Kidney (tissue), 14 donors: ENCODE data around the gene TRPM2. TPM values are rescaled to one million over a fixed set of nuclear protein-coding genes. Genes with fewer than 3 reads are reported as not detected.
A peak's percentile ranks its signal among the peaks of the same experiment; 100 is the strongest.

ENCODE experiments used
- DNase-seq, 5 donors: peaks; one replicate each; pipeline ENCODE4 v3.0.0-alpha.2; 2013 to 2020
- FAIRE-seq: peaks from 2 replicates; lab custom pipeline; 2012; peaks lifted over from hg19 to GRCh38; lab: Jason Lieb, UNC
- H3K27ac ChIP-seq, 2 donors: one replicate each; pipeline ENCODE4 v1.7.0; 2013; ENCODE audit warnings: low read depth in 2 of 2, low read length in 2 of 2, inconsistent platforms in 1 of 2
- H3K27me3 ChIP-seq: one replicate; pipeline ENCODE4 v1.7.1; 2013; ENCODE audit warnings: low read length, inconsistent platforms; ENCODE audit not compliant: control insufficient read depth, insufficient read depth
- H3K36me3 ChIP-seq, 3 donors: one replicate each; pipeline versions ENCODE4 v1.7.0 to v1.7.1; 2013; ENCODE audit warnings: low read length in 3 of 3, control low read depth in 1 of 3, inconsistent platforms in 1 of 3; ENCODE audit not compliant: insufficient read depth in 3 of 3, control insufficient read depth in 2 of 3
- H3K4me1 ChIP-seq, 3 donors: one replicate each; pipeline versions ENCODE4 v1.7.0 to v1.7.1; 2013; ENCODE audit warnings: low read length in 3 of 3, inconsistent platforms in 1 of 3, low read depth in 1 of 3; ENCODE audit not compliant: control insufficient read depth in 2 of 3, insufficient read depth in 2 of 3
- H3K4me3 ChIP-seq, 3 donors: one replicate each; pipeline versions ENCODE4 v1.7.0 to v1.8.1; 2013; ENCODE audit warnings: low read length in 3 of 3, control low read depth in 1 of 3, inconsistent platforms in 1 of 3
- H3K9ac ChIP-seq, 3 donors: one replicate each; pipeline versions ENCODE4 v1.7.0 to v1.7.1; 2013; ENCODE audit warnings: low read length in 3 of 3, control low read depth in 1 of 3, inconsistent platforms in 1 of 3
- H3K9me3 ChIP-seq, 3 donors: one replicate each; pipeline versions ENCODE4 v1.7.0 to v1.7.1; 2013; ENCODE audit warnings: low read length in 3 of 3, control low read depth in 1 of 3, inconsistent platforms in 1 of 3; ENCODE audit not compliant: control insufficient read depth in 2 of 3, insufficient read depth in 1 of 3
- CTCF ChIP-seq: IDR thresholded peaks from 3 replicates; pipeline ENCODE4 v1.5.1; 2012; ENCODE audit warnings: mild to moderate bottlenecking, moderate library complexity, borderline replicate concordance; ENCODE audit not compliant: insufficient read depth; ENCODE audit errors: extremely low read depth
- intact Hi-C: fragments of 100-400 bp; cut with DNase I; formaldehyde crosslinking; loops from one replicate; pipeline ENCODE4 v1.11.1; 2022
- polyA plus RNA-seq: library from polyadenylated mRNA; stranded (reverse); fragments of 350-450 nt; fragmentation: Illumina TruSeq; extraction: RNeasy Lipid Tissue Mini Kit (QIAGEN cat#74804); gene quantifications from one replicate; pipeline ENCODE4 v1.2.3, GENCODE V29; 2014; ENCODE audit warnings: low read depth, low replicate concordance; ENCODE audit not compliant: insufficient read depth
- total RNA-seq: library from RNA; stranded (reverse); fragmentation: NEBNext Ultra II Directional; extraction: Animal tissue kit (Norgen Biotek cat#: 25700); gene quantifications from one replicate; pipeline ENCODE4 v1.2.1, GENCODE V29; 2021
- donor health status: control.
- donor health status: control.
- donor health status: control.
- donor health status: control.
- donor health status: control.
- donor health status: DM: yes; HTN: yes; CAD: no.
- donor health status: Normal renal cell carcinoma (clear cell type).

Gene TRPM2
- total and polyA plus RNA-seq, 2 donors from 2014 or later, result 2.0 to 11.5 TPM

GRCh38 chr21:44443891-44444285, 90.5 kb downstream of the TRPM2 start:
- Histone ChIP-seq H3K4me3 (no peak overlapping the region), H3K27me3 (no peaks in the 10 kb centered on the region), H3K27ac (no peak overlapping the region), H3K4me1 (no peaks in the 10 kb centered on the region), H3K9ac (no peak overlapping the region), H3K36me3 (no peaks in the 10 kb centered on the region), H3K9me3 (no peaks in the 10 kb centered on the region)
- TF ChIP-seq CTCF, result no peak
- intact Hi-C loops, result no loop called here
- peak in 1 of 5 donors; percentile 67 for DNase-seq
- no peak for FAIRE-seq

- no peaks in the 10 kb centered on the region for H3K27me3 ChIP-seq
- H3K4me3 ChIP-seq, result no peak overlapping the region
- no peak overlapping the region for H3K9ac ChIP-seq
- TF ChIP-seq CTCF, result no peak
- no peaks in the 10 kb centered on the region for H3K36me3 ChIP-seq
- no peak for FAIRE-seq
- peak in 2 of 5 donors; percentile 34 to 43 for DNase-seq
- intact Hi-C loops, result no loop called here
- no peaks in the 10 kb centered on the region for H3K9me3 ChIP-seq
- no peak overlapping the region for H3K27ac ChIP-seq
- H3K4me1 ChIP-seq, result no peaks in the 10 kb centered on the region
Measured at GRCh38 chr21:44444286-44444931, 91.0 kb downstream of the TRPM2 start.

GRCh38 chr21:44445145-44445812, 91.9 kb downstream of the TRPM2 start:
- Histone ChIP-seq H3K36me3 (no peaks in the 10 kb centered on the region), H3K9ac (no peak overlapping the region), H3K9me3 (no peaks in the 10 kb centered on the region), H3K4me3 (no peak overlapping the region), H3K27ac (no peak overlapping the region), H3K4me1 (no peaks in the 10 kb centered on the region), H3K27me3 (no peaks in the 10 kb centered on the region)
- no peak for TF ChIP-seq CTCF
- FAIRE-seq (no peak), DNase-seq (peak in 2 of 5 donors; percentile 21 to 57)
- intact Hi-C loops, result no loop called here
